GM23338 (cell line): Measurements from ENCODE around the gene SIGMAR1. TPM values are rescaled to one million over a fixed set of nuclear protein-coding genes. Genes with fewer than 3 reads are reported as not detected.

Experiments used
- ATAC-seq: fragments of 200-7000 bp; cut with Tn5 transposase; 3 replicates; pipeline ENCODE4 v1.9.1; 2020
- DNase-seq: peaks from one replicate; pipeline ENCODE4 v3.0.0-alpha.2; 2015; ENCODE audit warnings: low spot score
- H2AFZ ChIP-seq: fragments of 200-600 bp; sonication (generic); 2 replicates; pipeline ENCODE4 v1.8.0; 2016; ENCODE audit warnings: antibody characterized with exemption, mild to moderate bottlenecking, moderate library complexity
- H3F3A ChIP-seq: fragments of 200-600 bp; sonication (generic); replicated peaks from 2 replicates; pipeline ENCODE4 v1.8.0; 2017; ENCODE audit warnings: antibody characterized with exemption, mixed run types, low read depth
- H3K27ac ChIP-seq: fragments of 200-600 bp; sonication (generic); 2 replicates; pipeline ENCODE4 v1.6.1; 2016; ENCODE audit warnings: low read depth
- H3K27me3 ChIP-seq: fragments of 200-600 bp; sonication (generic); 2 replicates; pipeline ENCODE4 v1.8.0; 2016; ENCODE audit warnings: mild to moderate bottlenecking, mixed run types, moderate library complexity; ENCODE audit not compliant: insufficient read depth
- H3K36me3 ChIP-seq: fragments of 200-600 bp; sonication (generic); 2 replicates; pipeline ENCODE4 v1.8.0; 2016; ENCODE audit warnings: mild to moderate bottlenecking; ENCODE audit not compliant: insufficient read depth
- H3K4me1 ChIP-seq: fragments of 200-600 bp; sonication (generic); 2 replicates; pipeline ENCODE4 v1.8.0; 2016; ENCODE audit warnings: mild to moderate bottlenecking, moderate library complexity; ENCODE audit not compliant: insufficient read depth
- H3K4me2 ChIP-seq: fragments of 200-600 bp; sonication (generic); 2 replicates; pipeline ENCODE4 v1.7.1; 2017; ENCODE audit warnings: mixed run types
- H3K4me3 ChIP-seq: fragments of 200-600 bp; sonication (generic); 2 replicates; pipeline ENCODE4 v1.6.1; 2016; ENCODE audit warnings: mixed run types
- H3K79me2 ChIP-seq: fragments of 200-600 bp; sonication (generic); replicated peaks from 2 replicates; pipeline ENCODE4 v1.8.0; 2017; ENCODE audit warnings: mild to moderate bottlenecking; ENCODE audit not compliant: insufficient read depth
- H3K9me2 ChIP-seq: fragments of 200-600 bp; sonication (generic); 2 replicates; pipeline ENCODE4 v1.8.0; 2017; ENCODE audit not compliant: insufficient read depth
- H4K20me1 ChIP-seq: fragments of 200-600 bp; sonication (generic); replicated peaks from 2 replicates; pipeline ENCODE4 v1.8.0; 2017; ENCODE audit warnings: mild to moderate bottlenecking; ENCODE audit not compliant: insufficient read depth
- H3K27ac Mint-ChIP-seq: 2 replicates; pipeline ENCODE4 v1.8.0; 2020; ENCODE audit warnings: inconsistent platforms, mild to moderate bottlenecking, moderate library complexity, mixed read lengths
- H3K27me3 Mint-ChIP-seq: 3 replicates; pipeline ENCODE4 v1.8.0; 2022; ENCODE audit warnings: low read depth, mild to moderate bottlenecking, moderate library complexity, mixed read lengths, inconsistent platforms; ENCODE audit not compliant: insufficient read depth, poor library complexity
- H3K36me3 Mint-ChIP-seq: 3 replicates; pipeline ENCODE4 v1.8.0; 2021; ENCODE audit warnings: low read depth, mild to moderate bottlenecking, inconsistent platforms, moderate library complexity, mixed read lengths
- H3K4me1 Mint-ChIP-seq: 3 replicates; pipeline ENCODE4 v1.8.0; 2020; ENCODE audit warnings: mild to moderate bottlenecking, inconsistent platforms, mixed read lengths
- H3K4me3 Mint-ChIP-seq: 3 replicates; pipeline ENCODE4 v1.8.0; 2021; ENCODE audit warnings: moderate library complexity, mild to moderate bottlenecking, inconsistent platforms, mixed read lengths
- H3K9me3 Mint-ChIP-seq: 3 replicates; pipeline ENCODE4 v1.8.0; 2020; ENCODE audit warnings: moderate library complexity, mild to moderate bottlenecking, inconsistent platforms, mixed read lengths
- CREB1 ChIP-seq: fragments of 250-450 bp; sonication (Bioruptor Pico); IDR thresholded peaks from 2 replicates; pipeline ENCODE4 v1.5.0; 2020; ENCODE audit warnings: low read depth, mild to moderate bottlenecking, moderate library complexity
- CTCF ChIP-seq, 2 experiments: fragments of 200-600 bp in 1 of 2; sonication (generic) in 1 of 2; conservative IDR thresholded peaks; 2 replicates each; pipeline versions ENCODE4 v1.5.1 to v1.6.1; 2016 to 2017; ENCODE audit warnings: antibody characterized with exemption in 2 of 2, low read depth in 2 of 2, mild to moderate bottlenecking in 2 of 2, moderate library complexity in 1 of 2
- EZH2 ChIP-seq: fragments of 200-600 bp; sonication (generic); IDR thresholded peaks from one replicate; pipeline ENCODE4 v1.8.0; 2017; ENCODE audit warnings: antibody characterized with exemption, mild to moderate bottlenecking, low read depth; ENCODE audit not compliant: unreplicated experiment
- JUNB ChIP-seq: IDR thresholded peaks from one replicate; pipeline ENCODE4 v1.6.1; 2016; ENCODE audit warnings: antibody characterized with exemption; ENCODE audit not compliant: unreplicated experiment
- NANOG ChIP-seq: IDR thresholded peaks from 2 replicates; pipeline ENCODE4 v1.6.1; 2016; ENCODE audit warnings: antibody characterized with exemption, borderline replicate concordance
- POLR2AphosphoS5 ChIP-seq: IDR thresholded peaks from 2 replicates; pipeline ENCODE4 v1.6.1; 2016; ENCODE audit warnings: antibody characterized with exemption, low read depth
- REST ChIP-seq: IDR thresholded peaks from one replicate; pipeline ENCODE4 v1.6.1; 2018; ENCODE audit warnings: antibody characterized with exemption; ENCODE audit not compliant: unreplicated experiment
- STAT1 ChIP-seq: IDR thresholded peaks from one replicate; pipeline ENCODE4 v1.6.1; 2016; ENCODE audit warnings: antibody characterized with exemption; ENCODE audit not compliant: unreplicated experiment
- ZNF331 ChIP-seq: fragments of 250-450 bp; sonication (Bioruptor Pico); IDR thresholded peaks from 2 replicates; pipeline ENCODE4 v1.5.0; 2020; ENCODE audit warnings: low read depth, mild to moderate bottlenecking, moderate library complexity
- polyA plus RNA-seq: library from polyadenylated mRNA; unstranded; fragments of >200 nt; fragmentation: Nextera tagmentation; extraction: Ambion mirVana; gene quantifications from 2 replicates; pipeline ENCODE4 v1.2.1, GENCODE V29; 2016
- total RNA-seq: library from RNA; depleted of rRNA; stranded (reverse); fragments of >200 nt; shearing (Covaris generic); gene quantifications from 2 replicates; pipeline ENCODE4 v1.2.3, GENCODE V29; 2014
- TF ChIP-seq, protein P1 (sequence below): IDR thresholded peaks from 2 replicates; pipeline ENCODE4 v1.6.1; 2016; ENCODE audit warnings: antibody characterized with exemption
- TF ChIP-seq, protein P2 (sequence below): fragments of 250-450 bp; sonication (Bioruptor Pico); IDR thresholded peaks from 2 replicates; pipeline ENCODE4 v1.5.0; 2020; ENCODE audit warnings: mild to moderate bottlenecking, moderate library complexity

SIGMAR1 gene
- total and polyA plus RNA-seq, 2 experiments from 2014 or later, result 82.3 to 167 TPM

- no peak for TF ChIP-seq REST
- no peak for TF ChIP-seq EZH2
Measured at GRCh38 chr9:34647084-34647403, 9.5 kb upstream of the SIGMAR1 start (continued).

- Histone ChIP-seq H3K4me3 (peak within 1 kb of the TSS; percentile 96), H3K36me3 (peaks cover 3% of the 10 kb centered on the region; the same call in 1 of the 2 replicates), H4K20me1 (no peaks in the 10 kb centered on the region; the same call in 1 of the 2 replicates), H3K4me2 (peak within 1 kb of the TSS; percentile 94), H3K79me2 (peaks cover 6% of the 10 kb centered on the region), H3K9me2 (no peaks in the 10 kb centered on the region), H3K27me3 (no peaks in the 10 kb centered on the region), H2AFZ (peak within 1 kb of the TSS; percentile 99), H3K27ac (peak within 1 kb of the TSS; percentile 85), H3K4me1 (peaks cover 24% of the 10 kb centered on the region), H3F3A (peaks cover 8% of the 10 kb centered on the region; the same call in 1 of the 2 replicates)
- peaks cover 8% of the 10 kb centered on the region for H3K27me3 Mint-ChIP-seq
- no peaks in the 10 kb centered on the region; the same call in 2 of the 3 replicates for H3K9me3 Mint-ChIP-seq
- peaks cover 26% of the 10 kb centered on the region for H3K36me3 Mint-ChIP-seq
- H3K4me3 Mint-ChIP-seq, result peak within 1 kb of the TSS; percentile 89
- peak within 1 kb of the TSS; percentile 82 for H3K27ac Mint-ChIP-seq
- H3K4me1 Mint-ChIP-seq, result peaks cover 36% of the 10 kb centered on the region
- DNase-seq, result peak; percentile 96
- peak; percentile 86 for ATAC-seq
- TF ChIP-seq CTCF (conservative IDR thresholded peaks at IDR 0.05; ENCODE audit: low read depth in 2 of 2) (peak; percentile 42 to 67), EZH2 (no peak), CREB1 (CRISPR knock-in tag) (peak; percentile 37; the same call in 1 of the 2 replicates), ZNF331 (CRISPR knock-in tag) (no peak), JUNB (no peak), POLR2AphosphoS5 (peak; percentile 88), NANOG (no peak), STAT1 (no peak)
- TF ChIP-seq, protein P1, sequence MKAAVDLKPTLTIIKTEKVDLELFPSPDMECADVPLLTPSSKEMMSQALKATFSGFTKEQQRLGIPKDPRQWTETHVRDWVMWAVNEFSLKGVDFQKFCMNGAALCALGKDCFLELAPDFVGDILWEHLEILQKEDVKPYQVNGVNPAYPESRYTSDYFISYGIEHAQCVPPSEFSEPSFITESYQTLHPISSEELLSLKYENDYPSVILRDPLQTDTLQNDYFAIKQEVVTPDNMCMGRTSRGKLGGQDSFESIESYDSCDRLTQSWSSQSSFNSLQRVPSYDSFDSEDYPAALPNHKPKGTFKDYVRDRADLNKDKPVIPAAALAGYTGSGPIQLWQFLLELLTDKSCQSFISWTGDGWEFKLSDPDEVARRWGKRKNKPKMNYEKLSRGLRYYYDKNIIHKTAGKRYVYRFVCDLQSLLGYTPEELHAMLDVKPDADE, result 0 out of 2 replicates have a peak, but pooled peaks have one; percentile 26
- TF ChIP-seq, protein P2, sequence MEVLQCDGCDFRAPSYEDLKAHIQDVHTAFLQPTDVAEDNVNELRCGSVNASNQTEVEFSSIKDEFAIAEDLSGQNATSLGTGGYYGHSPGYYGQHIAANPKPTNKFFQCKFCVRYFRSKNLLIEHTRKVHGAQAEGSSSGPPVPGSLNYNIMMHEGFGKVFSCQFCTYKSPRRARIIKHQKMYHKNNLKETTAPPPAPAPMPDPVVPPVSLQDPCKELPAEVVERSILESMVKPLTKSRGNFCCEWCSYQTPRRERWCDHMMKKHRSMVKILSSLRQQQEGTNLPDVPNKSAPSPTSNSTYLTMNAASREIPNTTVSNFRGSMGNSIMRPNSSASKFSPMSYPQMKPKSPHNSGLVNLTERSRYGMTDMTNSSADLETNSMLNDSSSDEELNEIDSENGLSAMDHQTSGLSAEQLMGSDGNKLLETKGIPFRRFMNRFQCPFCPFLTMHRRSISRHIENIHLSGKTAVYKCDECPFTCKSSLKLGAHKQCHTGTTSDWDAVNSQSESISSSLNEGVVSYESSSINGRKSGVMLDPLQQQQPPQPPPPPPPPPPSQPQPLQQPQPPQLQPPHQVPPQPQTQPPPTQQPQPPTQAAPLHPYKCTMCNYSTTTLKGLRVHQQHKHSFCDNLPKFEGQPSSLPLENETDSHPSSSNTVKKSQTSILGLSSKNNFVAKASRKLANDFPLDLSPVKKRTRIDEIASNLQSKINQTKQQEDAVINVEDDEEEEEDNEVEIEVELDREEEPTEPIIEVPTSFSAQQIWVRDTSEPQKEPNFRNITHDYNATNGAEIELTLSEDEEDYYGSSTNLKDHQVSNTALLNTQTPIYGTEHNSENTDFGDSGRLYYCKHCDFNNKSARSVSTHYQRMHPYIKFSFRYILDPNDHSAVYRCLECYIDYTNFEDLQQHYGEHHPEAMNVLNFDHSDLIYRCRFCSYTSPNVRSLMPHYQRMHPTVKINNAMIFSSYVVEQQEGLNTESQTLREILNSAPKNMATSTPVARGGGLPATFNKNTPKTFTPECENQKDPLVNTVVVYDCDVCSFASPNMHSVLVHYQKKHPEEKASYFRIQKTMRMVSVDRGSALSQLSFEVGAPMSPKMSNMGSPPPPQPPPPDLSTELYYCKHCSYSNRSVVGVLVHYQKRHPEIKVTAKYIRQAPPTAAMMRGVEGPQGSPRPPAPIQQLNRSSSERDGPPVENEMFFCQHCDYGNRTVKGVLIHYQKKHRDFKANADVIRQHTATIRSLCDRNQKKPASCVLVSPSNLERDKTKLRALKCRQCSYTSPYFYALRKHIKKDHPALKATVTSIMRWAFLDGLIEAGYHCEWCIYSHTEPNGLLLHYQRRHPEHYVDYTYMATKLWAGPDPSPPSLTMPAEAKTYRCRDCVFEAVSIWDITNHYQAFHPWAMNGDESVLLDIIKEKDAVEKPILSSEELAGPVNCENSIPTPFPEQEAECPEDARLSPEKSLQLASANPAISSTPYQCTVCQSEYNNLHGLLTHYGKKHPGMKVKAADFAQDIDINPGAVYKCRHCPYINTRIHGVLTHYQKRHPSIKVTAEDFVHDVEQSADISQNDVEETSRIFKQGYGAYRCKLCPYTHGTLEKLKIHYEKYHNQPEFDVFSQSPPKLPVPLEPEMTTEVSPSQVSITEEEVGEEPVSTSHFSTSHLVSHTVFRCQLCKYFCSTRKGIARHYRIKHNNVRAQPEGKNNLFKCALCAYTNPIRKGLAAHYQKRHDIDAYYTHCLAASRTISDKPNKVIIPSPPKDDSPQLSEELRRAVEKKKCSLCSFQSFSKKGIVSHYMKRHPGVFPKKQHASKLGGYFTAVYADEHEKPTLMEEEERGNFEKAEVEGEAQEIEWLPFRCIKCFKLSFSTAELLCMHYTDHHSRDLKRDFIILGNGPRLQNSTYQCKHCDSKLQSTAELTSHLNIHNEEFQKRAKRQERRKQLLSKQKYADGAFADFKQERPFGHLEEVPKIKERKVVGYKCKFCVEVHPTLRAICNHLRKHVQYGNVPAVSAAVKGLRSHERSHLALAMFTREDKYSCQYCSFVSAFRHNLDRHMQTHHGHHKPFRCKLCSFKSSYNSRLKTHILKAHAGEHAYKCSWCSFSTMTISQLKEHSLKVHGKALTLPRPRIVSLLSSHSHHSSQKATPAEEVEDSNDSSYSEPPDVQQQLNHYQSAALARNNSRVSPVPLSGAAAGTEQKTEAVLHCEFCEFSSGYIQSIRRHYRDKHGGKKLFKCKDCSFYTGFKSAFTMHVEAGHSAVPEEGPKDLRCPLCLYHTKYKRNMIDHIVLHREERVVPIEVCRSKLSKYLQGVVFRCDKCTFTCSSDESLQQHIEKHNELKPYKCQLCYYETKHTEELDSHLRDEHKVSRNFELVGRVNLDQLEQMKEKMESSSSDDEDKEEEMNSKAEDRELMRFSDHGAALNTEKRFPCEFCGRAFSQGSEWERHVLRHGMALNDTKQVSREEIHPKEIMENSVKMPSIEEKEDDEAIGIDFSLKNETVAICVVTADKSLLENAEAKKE (CRISPR knock-in tag), result no peak
Measured at GRCh38 chr9:34646211-34647083, 8.9 kb upstream of the SIGMAR1 start, which contains the start of gene GALT. GALT (plus strand) TSS chr9:34646675; CDS start chr9:34646705, 30 bp downstream.
